WERI-Rb-1 (cell line): ENCODE measurements around the gene SF3B1.
"Not testable (repeated sequence)": the region's sequence is repeated elsewhere in the genome, so short reads cannot be mapped to it uniquely, and the experiment has no call there.

Experiments used
- DNase-seq: peaks from one replicate; pipeline ENCODE4 v3.0.0-alpha.2; 2020
- H3K27ac ChIP-seq: fragments of 250-450 bp; sonication (Bioruptor Pico); 2 replicates; pipeline ENCODE4 v1.5.1; 2020; ENCODE audit warnings: mild to moderate bottlenecking, moderate library complexity
- H3K27me3 ChIP-seq: fragments of 250-450 bp; sonication (Bioruptor Pico); 2 replicates; pipeline ENCODE4 v1.5.1; 2021; ENCODE audit warnings: mild to moderate bottlenecking, low read depth, moderate library complexity; ENCODE audit not compliant: insufficient read depth, severe bottlenecking
- H3K36me3 ChIP-seq: fragments of 250-450 bp; sonication (Bioruptor Pico); 2 replicates; pipeline ENCODE4 v1.5.1; 2020; ENCODE audit warnings: mild to moderate bottlenecking, moderate library complexity
- H3K4me3 ChIP-seq: 2 replicates; pipeline ENCODE4 v1.5.1; 2011; ENCODE audit warnings: low read depth, mild to moderate bottlenecking, control low read depth, low read length
- H3K9me3 ChIP-seq: fragments of 250-450 bp; sonication (Bioruptor Pico); 2 replicates; pipeline ENCODE4 v1.5.1; 2021; ENCODE audit warnings: mild to moderate bottlenecking, moderate library complexity; ENCODE audit not compliant: severe bottlenecking
- TF ChIP-seq, protein P1 (sequence below): IDR thresholded peaks from 2 replicates; pipeline ENCODE4 v1.5.1; 2011; ENCODE audit warnings: low read depth, mild to moderate bottlenecking, control low read depth, inconsistent platforms, low read length

The SF3B1 gene

DNA sequence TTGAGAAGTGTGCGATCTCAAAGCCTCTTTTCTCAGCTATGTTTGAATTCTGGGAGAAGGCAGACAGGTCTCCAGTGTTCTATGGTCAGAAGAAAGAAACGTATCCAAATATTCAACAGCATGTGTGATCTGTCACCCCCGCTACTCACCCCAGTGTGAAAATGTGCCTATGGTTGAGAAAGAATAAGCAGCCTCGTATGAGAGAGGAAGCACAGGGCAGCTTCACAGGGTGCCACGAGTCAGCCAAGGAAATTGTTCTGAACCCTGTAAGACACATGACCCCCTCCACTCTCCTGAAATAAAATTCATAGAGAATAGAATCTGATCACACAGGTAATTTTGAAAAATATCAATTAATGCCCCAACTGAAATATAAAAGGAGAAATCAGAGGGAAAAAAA, 8.0 kb upstream of the SF3B1 start:
- no peaks in the 10 kb centered on the region for H3K9me3 ChIP-seq
- H3K27me3 ChIP-seq: no peaks in the 10 kb centered on the region
- H3K27ac ChIP-seq: no peak overlapping the region
- H3K4me3 ChIP-seq: no peak overlapping the region
- TF ChIP-seq, protein P1, sequence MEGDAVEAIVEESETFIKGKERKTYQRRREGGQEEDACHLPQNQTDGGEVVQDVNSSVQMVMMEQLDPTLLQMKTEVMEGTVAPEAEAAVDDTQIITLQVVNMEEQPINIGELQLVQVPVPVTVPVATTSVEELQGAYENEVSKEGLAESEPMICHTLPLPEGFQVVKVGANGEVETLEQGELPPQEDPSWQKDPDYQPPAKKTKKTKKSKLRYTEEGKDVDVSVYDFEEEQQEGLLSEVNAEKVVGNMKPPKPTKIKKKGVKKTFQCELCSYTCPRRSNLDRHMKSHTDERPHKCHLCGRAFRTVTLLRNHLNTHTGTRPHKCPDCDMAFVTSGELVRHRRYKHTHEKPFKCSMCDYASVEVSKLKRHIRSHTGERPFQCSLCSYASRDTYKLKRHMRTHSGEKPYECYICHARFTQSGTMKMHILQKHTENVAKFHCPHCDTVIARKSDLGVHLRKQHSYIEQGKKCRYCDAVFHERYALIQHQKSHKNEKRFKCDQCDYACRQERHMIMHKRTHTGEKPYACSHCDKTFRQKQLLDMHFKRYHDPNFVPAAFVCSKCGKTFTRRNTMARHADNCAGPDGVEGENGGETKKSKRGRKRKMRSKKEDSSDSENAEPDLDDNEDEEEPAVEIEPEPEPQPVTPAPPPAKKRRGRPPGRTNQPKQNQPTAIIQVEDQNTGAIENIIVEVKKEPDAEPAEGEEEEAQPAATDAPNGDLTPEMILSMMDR: no peak
- no peak for DNase-seq
- H3K36me3 ChIP-seq: no peaks in the 10 kb centered on the region

DNA sequence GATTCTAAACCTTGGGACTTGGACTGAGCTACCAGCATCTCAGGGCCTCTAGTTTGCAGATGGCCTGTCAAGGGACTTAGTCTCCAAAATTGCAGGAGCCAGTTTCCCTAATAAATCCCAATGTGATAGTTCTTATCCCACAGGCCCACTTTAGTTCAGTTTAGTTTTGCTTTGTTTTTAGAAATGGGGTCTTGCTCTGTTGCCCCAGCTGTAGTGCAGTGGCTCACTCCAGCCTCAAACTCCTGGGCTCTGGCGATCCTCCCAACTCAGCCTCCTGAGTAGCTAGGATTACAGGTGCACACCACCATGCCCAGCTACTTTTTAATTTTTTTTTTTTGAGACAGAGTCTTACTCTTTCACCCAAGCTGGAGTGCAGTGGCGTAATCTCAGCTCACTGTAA, 2.6 kb upstream of the SF3B1 start:
- H3K36me3 ChIP-seq: peaks cover 16% of the 10 kb centered on the region
- TF ChIP-seq, protein P1: no peak
- no peak overlapping the region for H3K27ac ChIP-seq
- no peaks in the 10 kb centered on the region for H3K9me3 ChIP-seq
- no peak for DNase-seq
- no peaks in the 10 kb centered on the region for H3K27me3 ChIP-seq
- H3K4me3 ChIP-seq: no peak overlapping the region

DNA sequence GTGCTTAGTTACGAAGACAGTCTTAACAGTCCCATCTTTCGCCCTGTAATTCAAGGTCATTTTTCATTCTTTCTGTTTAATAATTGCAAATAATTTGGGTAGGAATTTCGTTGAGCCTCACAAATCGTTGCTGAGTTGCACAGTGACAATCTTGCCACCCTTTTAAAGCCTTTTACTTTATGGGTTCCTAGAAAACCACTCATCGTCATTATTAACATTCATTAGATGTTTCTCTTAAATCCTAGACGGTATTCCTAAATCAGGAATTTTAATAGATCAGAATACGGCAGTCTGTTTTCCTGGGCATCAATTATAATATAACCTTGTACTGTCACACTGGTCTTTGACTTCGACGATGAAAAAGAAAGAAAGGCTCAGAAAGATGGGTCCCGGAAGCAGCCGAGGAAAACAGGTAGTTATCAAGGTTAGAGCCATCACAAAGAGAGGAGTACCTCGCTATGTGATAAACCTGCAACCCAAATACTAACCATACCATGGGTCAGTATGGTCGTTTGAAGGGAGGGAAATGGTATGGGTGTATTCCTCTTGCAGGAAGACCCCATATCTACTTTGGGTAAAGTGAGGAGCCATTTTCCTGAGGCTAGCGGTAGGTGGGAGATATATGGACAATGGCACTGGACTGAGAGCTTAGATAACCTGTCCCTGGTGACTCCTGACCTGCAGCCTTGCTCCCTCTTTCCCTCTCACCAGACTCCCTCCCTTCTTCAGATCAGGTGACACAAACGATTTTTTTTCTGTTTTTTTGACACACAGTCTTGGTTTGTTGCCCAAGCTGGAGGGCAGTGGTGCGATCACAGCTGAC, 981 bp upstream of the SF3B1 start:
- TF ChIP-seq, protein P1: no peak
- Histone ChIP-seq H3K4me3 (peak overlapping the region; percentile 77), H3K9me3 (no peaks in the 10 kb centered on the region), H3K27me3 (no peaks in the 10 kb centered on the region), H3K27ac (peak overlapping the region; percentile 99), H3K36me3 (peaks cover 22% of the 10 kb centered on the region)
- DNase-seq: no peak

DNA sequence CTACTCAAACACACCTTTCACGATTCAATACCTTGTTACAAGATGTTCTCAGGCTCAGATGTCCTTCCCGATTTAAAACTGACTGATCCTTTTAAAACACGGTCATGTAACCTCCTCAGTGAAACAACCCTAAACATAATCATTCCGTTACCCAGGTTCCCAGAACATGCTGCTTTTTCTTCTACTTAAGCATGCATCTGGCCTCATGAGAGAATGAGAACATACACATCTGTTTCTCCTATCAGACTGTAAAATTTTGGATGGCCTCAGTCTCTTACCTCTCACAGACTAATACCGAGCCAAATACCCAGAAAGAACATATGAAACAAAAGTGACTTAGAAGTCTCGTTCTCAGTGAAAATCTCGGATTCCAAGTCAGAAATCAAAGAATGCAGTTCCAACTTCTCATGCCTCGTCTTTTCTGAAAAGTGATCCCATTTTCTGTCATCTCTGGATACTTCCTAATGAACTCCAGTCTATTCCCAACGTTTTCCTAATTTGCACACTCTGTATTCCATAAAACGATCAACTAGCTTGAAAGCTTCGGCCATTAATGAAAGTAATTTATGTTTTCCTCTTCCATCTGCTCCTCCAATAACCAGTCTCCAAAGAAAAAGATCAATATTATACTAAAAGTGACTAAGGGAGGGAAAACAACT, 919 bp downstream of the SF3B1 start:
- no peaks in the 10 kb centered on the region for H3K27me3 ChIP-seq
- DNase-seq: no peak
- H3K4me3 ChIP-seq: peak overlapping the region; percentile 77
- H3K9me3 ChIP-seq: no peaks in the 10 kb centered on the region
- peak overlapping the region; percentile 99 for H3K27ac ChIP-seq
- H3K36me3 ChIP-seq: peaks cover 37% of the 10 kb centered on the region
- TF ChIP-seq, protein P1: no peak

DNA sequence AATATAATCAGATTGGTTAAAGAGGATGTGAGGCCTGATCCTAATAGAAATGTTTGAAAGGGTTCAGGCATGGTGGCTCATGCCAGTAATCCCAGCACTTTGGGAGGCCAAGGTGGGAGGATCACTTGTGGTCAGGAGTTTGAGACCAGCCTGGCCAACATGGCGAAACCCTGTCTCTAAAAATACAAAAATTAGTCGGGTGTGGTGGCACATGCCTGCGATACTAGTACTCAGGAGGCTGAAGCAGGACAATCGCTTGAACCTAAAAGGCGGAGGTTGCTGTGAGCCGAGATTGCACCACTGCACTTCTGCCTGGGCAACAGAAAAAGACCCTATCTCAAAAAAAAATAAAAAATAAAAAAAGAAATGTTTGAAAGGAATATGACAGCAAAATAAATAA, 2.3 kb downstream of the SF3B1 start:
- DNase-seq, H3K27ac ChIP-seq, H3K9me3 ChIP-seq, H3K27me3 ChIP-seq, H3K4me3 ChIP-seq: not testable (repeated sequence)
- peaks cover 45% of the 10 kb centered on the region for H3K36me3 ChIP-seq

DNA sequence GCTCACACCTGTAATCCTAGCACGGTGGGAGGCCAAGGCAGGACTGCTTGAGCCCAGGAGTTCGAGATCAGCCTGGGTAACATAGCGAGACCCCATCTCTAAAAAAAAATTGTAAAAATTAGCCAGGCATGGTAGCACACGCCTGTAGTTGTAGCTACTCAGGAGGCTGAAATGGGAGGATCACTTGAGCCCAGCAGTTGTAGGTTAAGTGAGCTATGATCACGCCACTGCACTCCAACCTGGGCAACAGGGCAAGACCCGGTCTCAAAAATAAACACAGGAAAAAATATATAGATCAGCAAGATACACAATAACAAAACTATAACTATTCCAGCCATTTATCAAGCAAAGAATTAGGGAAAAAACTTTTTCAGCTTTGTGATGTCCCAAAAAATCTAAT, 3.0 kb downstream of the SF3B1 start:
- no peak overlapping the region for H3K4me3 ChIP-seq
- no peaks in the 10 kb centered on the region for H3K9me3 ChIP-seq
- H3K27ac ChIP-seq: no peak overlapping the region
- H3K36me3 ChIP-seq: peaks cover 45% of the 10 kb centered on the region
- no peak for DNase-seq
- H3K27me3 ChIP-seq: no peaks in the 10 kb centered on the region
- TF ChIP-seq, protein P1: no peak
